Measurements from ENCODE around the gene PHF20. TPM values are rescaled to one million over a fixed set of nuclear protein-coding genes. Genes with fewer than 3 reads are reported as not detected.

The PHF20 gene
- total and polyA plus RNA-seq, 2 of the 13 experiments (the other 11 are each of a cell fraction or from before 2014, with no cell fraction given): 22.8 to 34.1 TPM

- TF ChIP-seq PRDM15 (CRISPR knock-in tag; IDR thresholded peaks at IDR 0.05) (no peak), NFATC3 (CRISPR knock-in tag; IDR thresholded peaks at IDR 0.05) (0 out of 2 replicates have a peak, but pooled peaks have one; percentile 89), ASH2L (IDR thresholded peaks at IDR 0.05; ENCODE audit: insufficient read length, low read depth, low read length) (peak; percentile 39), MYNN (CRISPR knock-in tag; IDR thresholded peaks at IDR 0.05; ENCODE audit: low read depth) (no peak; the same call in 1 of the 2 replicates), ELF1 (CRISPR knock-in tag; IDR thresholded peaks at IDR 0.05) (no peak), ZNF142 (CRISPR knock-in tag; IDR thresholded peaks at IDR 0.05) (no peak), NR3C1 (CRISPR knock-in tag; IDR thresholded peaks at IDR 0.05) (no peak), MXD3 (CRISPR knock-in tag; IDR thresholded peaks at IDR 0.05) (no peak), AHR (CRISPR knock-in tag; IDR thresholded peaks at IDR 0.05) (no peak), NONO (IDR thresholded peaks at IDR 0.05) (no peak), NONO (CRISPR knock-in tag; conservative IDR thresholded peaks at IDR 0.05) (no peak), ZNF615 (CRISPR knock-in tag; IDR thresholded peaks at IDR 0.05; ENCODE audit: borderline replicate concordance) (no peak), SNAI1 (CRISPR knock-in tag; IDR thresholded peaks at IDR 0.05; ENCODE audit: borderline replicate concordance) (no peak; the same call in 1 of the 2 replicates), ZNF460 (CRISPR knock-in tag; IDR thresholded peaks at IDR 0.05; ENCODE audit: borderline replicate concordance) (no peak; the same call in 1 of the 2 replicates), SMC3 (IDR thresholded peaks at IDR 0.05; ENCODE audit: low read length) (no peak), KDM5A (IDR thresholded peaks at IDR 0.05; ENCODE audit: borderline replicate concordance, low read length) (0 out of 2 replicates have a peak, but pooled peaks have one; percentile 64), MAZ (IDR thresholded peaks at IDR 0.05; ENCODE audit: borderline replicate concordance, low read depth, low read length) (no peak), MAZ (CRISPR knock-in tag; IDR thresholded peaks at IDR 0.05; ENCODE audit: low read depth) (no peak), ZNF343 (CRISPR knock-in tag; IDR thresholded peaks at IDR 0.05) (0 out of 2 replicates have a peak, but pooled peaks have one; percentile 15), HOXA7 (CRISPR knock-in tag; IDR thresholded peaks at IDR 0.05) (no peak)
These were observed 28.9 kb upstream of the PHF20 start (continued) for GRCh38 chr20:35742741-35743523.
